ENCODE results near the gene FOXO6. TPM values are rescaled to one million over a fixed set of nuclear protein-coding genes. Genes with fewer than 3 reads are reported as not detected.

The FOXO6 gene
- total RNA-seq, 1 donor from 2014 or later, result 5.7 TPM

DNA sequence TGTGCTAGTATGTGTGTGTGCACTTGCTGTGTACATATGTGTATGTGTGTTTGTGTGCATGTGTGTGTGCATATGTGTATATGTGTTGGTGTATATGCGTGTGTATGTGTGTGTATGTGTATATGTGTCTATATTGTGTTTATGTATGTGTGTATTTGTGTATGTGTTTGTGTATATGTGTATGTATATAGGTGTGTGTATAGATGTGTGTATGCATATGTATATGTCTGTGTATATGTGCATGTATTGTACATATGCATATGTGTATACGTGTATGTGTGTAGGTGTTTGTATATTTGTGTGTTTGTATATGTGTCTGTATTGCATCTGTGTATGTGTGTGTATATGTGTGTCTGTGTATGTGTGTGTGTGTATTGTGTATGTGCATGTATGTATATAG, 64.1 kb downstream of the FOXO6 start:
- Histone ChIP-seq H3K4me3 (no peak overlapping the region), H3K27me3 (no peaks in the 10 kb centered on the region), H3K36me3 (no peaks in the 10 kb centered on the region), H3K4me1 (peaks cover 0 to 3% of the 10 kb centered on the region in 2 donors), H3K27ac (no peak overlapping the region), H3K9me3 (no peaks in the 10 kb centered on the region)
- intact Hi-C loops (cut with DNase I), result no loop called here
- TF ChIP-seq, protein P1, sequence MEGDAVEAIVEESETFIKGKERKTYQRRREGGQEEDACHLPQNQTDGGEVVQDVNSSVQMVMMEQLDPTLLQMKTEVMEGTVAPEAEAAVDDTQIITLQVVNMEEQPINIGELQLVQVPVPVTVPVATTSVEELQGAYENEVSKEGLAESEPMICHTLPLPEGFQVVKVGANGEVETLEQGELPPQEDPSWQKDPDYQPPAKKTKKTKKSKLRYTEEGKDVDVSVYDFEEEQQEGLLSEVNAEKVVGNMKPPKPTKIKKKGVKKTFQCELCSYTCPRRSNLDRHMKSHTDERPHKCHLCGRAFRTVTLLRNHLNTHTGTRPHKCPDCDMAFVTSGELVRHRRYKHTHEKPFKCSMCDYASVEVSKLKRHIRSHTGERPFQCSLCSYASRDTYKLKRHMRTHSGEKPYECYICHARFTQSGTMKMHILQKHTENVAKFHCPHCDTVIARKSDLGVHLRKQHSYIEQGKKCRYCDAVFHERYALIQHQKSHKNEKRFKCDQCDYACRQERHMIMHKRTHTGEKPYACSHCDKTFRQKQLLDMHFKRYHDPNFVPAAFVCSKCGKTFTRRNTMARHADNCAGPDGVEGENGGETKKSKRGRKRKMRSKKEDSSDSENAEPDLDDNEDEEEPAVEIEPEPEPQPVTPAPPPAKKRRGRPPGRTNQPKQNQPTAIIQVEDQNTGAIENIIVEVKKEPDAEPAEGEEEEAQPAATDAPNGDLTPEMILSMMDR (IDR thresholded peaks at IDR 0.05), result no peak
- no peak for DNase-seq (ENCODE audit: low spot score in 2 of 2)

DNA sequence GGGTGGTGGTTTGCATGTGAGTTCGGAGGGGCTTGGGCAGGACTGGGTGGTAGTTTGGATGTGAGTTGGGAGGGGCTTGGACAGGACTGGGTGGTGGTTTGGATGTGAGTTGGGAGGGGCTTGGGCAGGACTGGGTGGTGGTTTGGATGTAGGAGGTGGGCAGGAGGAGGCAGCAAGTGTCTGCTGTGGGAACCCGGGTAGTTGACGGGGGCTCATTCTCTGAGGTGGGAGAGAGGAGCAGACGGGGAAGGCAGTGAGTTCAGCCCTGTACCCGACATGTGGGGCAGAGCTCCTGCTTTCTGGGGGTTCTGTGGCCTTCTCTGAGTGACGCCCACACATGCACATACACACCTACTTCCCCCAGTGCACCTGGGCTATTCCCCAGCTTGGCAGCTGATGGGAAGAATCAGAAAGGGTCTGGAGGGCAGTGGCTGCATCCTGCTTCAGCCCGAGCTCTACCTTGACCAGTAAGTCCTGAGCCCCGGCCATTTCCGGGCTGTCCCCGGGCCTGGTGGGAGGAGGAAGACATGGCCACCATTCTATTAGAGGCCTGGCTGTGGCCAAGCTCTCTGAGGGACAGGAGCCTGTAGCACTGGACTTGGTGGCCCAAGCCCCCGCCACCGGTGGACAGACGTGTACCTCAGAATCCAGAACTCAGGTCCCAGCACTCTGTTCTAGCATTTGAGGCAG, 65.1 kb downstream of the FOXO6 start:
- intact Hi-C loops (cut with DNase I), result no loop called here
- H3K27me3 ChIP-seq, result no peaks in the 10 kb centered on the region
- TF ChIP-seq, protein P1 (IDR thresholded peaks at IDR 0.05), result no peak
- H3K4me3 ChIP-seq, result no peak overlapping the region
- H3K27ac ChIP-seq, result no peak overlapping the region
- H3K36me3 ChIP-seq, result no peaks in the 10 kb centered on the region
- no peak for DNase-seq (ENCODE audit: low spot score in 2 of 2)
- H3K4me1 ChIP-seq, result peaks cover 6 to 10% of the 10 kb centered on the region in 2 donors
- no peaks in the 10 kb centered on the region for H3K9me3 ChIP-seq

DNA sequence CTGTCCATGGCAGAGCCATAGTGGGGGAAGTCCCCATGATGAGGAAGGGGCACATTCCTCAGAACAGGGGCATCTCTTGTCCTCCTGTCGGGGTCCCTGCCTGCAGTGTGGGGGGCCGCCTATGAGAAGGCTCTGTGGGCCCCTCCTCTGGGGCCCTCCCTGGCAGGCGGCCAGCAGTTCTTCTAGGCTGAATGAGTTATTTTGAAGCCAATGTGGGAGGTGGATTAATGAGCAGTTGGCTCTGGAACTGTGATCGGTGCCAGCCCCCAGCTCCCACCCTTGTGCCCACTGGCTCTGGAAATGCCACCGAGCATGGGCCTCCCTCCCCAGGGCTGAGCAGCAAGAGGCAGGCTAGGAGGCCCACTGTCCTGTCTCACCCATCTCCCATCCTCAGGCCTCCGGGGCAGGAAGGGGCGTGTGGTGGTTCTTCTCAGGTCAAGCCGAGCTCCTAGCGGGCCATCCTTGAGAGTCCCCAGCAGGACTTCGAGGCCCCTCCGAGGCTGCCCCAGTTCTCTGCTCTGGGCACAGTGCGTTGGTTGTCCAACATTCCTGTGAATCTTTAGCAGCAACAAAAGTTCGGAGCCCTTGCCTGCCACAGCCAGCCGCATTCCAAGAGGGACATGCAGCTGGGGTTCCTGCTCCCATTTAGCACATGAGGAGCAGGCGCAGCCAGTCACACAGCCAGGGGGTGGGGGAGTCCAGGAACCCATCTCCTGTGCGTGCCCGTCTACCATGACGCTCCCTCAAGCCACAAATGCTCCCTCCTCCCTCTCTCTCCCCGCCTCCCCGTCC, 66.1 kb downstream of the FOXO6 start:
- Histone ChIP-seq H3K4me3 (no peak overlapping the region), H3K27ac (no peak overlapping the region)
- intact Hi-C loops (cut with DNase I), result no loop called here

DNA sequence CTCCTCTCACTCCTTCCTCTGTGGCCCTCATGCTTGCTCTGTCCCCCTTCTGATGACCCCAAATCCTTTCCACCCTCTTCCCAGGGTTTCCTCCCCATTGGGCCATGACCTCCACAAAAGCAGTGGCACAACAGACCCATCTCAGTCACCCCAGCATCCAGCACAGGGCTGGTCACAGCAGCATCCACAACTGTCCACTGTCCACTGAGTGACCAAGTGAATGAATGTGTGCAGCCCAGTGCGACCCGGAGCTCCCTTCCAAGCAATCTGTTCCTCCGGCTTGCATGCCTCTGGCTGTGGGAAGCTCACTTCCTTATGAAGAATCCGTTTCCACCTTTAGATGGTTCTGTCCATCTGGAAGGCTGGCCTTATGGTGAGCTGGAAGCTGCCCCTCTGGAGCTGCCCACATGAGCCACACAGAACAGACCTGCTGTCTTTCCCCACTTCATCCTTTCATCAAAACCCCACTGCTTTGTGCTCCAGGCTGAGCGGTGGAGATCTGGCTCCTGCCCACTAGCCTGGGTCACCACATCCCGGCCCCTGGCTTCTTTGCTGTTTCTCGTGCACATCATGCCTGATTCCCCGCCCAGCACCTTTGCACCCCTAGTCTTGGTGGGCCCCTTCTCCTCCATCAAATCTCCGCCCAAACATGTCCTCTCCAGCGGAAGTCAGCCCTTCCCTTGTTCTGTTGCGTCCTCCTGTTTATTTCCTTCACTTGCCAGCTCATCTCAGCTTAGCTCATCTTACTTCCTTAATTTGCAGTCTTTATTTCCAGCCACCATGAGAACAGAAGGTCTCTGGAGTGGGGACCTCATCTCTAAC, 66.9 kb downstream of the FOXO6 start:
- Histone ChIP-seq H3K4me1 (peaks cover 18 to 28% of the 10 kb centered on the region in 2 donors), H3K27me3 (no peaks in the 10 kb centered on the region), H3K4me3 (no peak overlapping the region), H3K9me3 (no peaks in the 10 kb centered on the region), H3K27ac (no peak overlapping the region), H3K36me3 (no peaks in the 10 kb centered on the region)
- intact Hi-C loops (cut with DNase I), result no loop called here
- TF ChIP-seq, protein P1 (IDR thresholded peaks at IDR 0.05), result no peak
- no peak for DNase-seq (ENCODE audit: low spot score in 2 of 2)

More for the DNA sequence above, 66.1 kb downstream of the FOXO6 start:
- DNase-seq (ENCODE audit: low spot score in 2 of 2), result no peak
- Histone ChIP-seq H3K27me3 (no peaks in the 10 kb centered on the region), H3K36me3 (no peaks in the 10 kb centered on the region), H3K4me1 (peaks cover 12 to 20% of the 10 kb centered on the region in 2 donors), H3K9me3 (no peaks in the 10 kb centered on the region)
- TF ChIP-seq, protein P1 (IDR thresholded peaks at IDR 0.05), result no peak

DNA sequence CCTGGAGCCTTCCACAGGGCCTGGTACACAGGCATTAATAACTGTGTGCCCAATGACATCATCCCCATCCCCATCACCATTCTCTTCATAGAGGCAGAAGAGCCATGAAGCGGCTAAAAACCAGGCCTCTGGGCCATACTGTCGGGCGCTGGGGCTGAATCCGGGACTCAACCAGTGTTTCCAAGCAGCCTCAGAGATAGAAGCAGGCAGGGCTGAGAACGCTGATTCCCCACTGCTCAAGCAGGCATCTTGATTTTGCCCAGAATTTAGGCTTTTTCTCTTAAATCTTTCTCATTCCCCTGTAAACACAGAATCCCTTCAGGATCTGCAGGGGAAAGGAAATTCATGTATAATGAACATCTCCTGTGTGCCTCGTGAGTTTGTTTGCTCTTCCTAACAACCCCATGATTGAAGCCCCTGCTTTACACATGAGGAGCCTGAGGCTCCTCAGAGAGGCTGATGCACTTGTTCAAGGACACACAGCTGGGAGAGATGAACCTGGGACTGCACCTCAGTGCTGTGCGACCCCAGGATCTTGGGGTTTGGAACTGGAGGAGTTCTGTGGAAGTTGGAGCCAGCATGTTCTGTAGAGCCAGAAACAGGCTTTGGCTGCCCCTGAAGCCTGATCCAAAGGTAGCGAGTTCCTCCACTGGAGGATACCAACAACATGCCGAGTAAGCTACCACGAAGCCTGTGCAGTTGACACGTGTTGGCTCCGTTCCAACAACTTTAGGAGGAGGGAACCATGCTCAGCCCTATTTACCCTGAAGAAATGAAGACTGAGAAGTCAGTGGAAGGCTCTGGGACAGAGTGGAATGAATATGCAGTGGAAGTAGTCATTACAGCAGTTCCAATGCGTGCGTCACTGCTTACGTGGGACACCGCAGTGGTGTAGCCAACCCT, 67.8 kb downstream of the FOXO6 start:
- H3K27me3 ChIP-seq, result no peaks in the 10 kb centered on the region
- H3K27ac ChIP-seq, result no peak overlapping the region
- no peak overlapping the region for H3K4me3 ChIP-seq
- H3K4me1 ChIP-seq, result peaks cover 23 to 32% of the 10 kb centered on the region in 2 donors
- TF ChIP-seq, protein P1 (IDR thresholded peaks at IDR 0.05), result no peak
- no peaks in the 10 kb centered on the region for H3K36me3 ChIP-seq
- no peaks in the 10 kb centered on the region for H3K9me3 ChIP-seq
- intact Hi-C loops (cut with DNase I), result no loop called here
- no peak for DNase-seq (ENCODE audit: low spot score in 2 of 2)
